ENCODE data around the gene FBXW12.

FBXW12 gene

GRCh38 chr3:48407542-48408099 is 35.6 kb downstream of the FBXW12 start:
- no peak for TF ChIP-seq CTCF (conservative IDR thresholded peaks at IDR 0.05; ENCODE audit: low read depth)
- no peak for DNase-seq (ENCODE audit: low spot score)
- CTCF ChIA-PET = interaction anchor here (1.5 kb wide), 1 partner anchor 28 kb away, joined by 6 read pairs; no protein-coding TSS in a partner anchor
- POLR2A ChIA-PET (ENCODE audit: low non-redundant PET) = no interaction called here
- H3K27ac ChIP-seq = peak overlapping the region; percentile 99

GRCh38 chr3:48408823-48409281 is 36.8 kb downstream of the FBXW12 start:
- DNase-seq (ENCODE audit: low spot score) = no peak
- peak overlapping the region; percentile 99 for H3K27ac ChIP-seq
- no peak for TF ChIP-seq CTCF (conservative IDR thresholded peaks at IDR 0.05; ENCODE audit: low read depth)
- CTCF ChIA-PET = no interaction called here
- POLR2A ChIA-PET (ENCODE audit: low non-redundant PET) = no interaction called here

GRCh38 chr3:48409291-48410201 is 37.5 kb downstream of the FBXW12 start:
- no peak for TF ChIP-seq CTCF (conservative IDR thresholded peaks at IDR 0.05; ENCODE audit: low read depth)
- CTCF ChIA-PET = interaction anchor here (0.6 to 1.2 kb wide), 2 partner anchors 26 to 149 kb away, joined by 3 to 7 read pairs; no protein-coding TSS in a partner anchor
- peak overlapping the region; percentile 99 for H3K27ac ChIP-seq
- DNase-seq (ENCODE audit: low spot score) = no peak
- POLR2A ChIA-PET (ENCODE audit: low non-redundant PET) = no interaction called here

GRCh38 chr3:48410205-48411040 is 38.4 kb downstream of the FBXW12 start:
- no peak for TF ChIP-seq CTCF (conservative IDR thresholded peaks at IDR 0.05; ENCODE audit: low read depth)
- H3K27ac ChIP-seq = peak overlapping the region; percentile 99
- POLR2A ChIA-PET (ENCODE audit: low non-redundant PET) = no interaction called here
- no peak for DNase-seq (ENCODE audit: low spot score)
- CTCF ChIA-PET = interaction anchor here (1.2 kb wide), 1 partner anchor 25 kb away, joined by 7 read pairs; no protein-coding TSS in a partner anchor

GRCh38 chr3:48411041-48411588 is 39.1 kb downstream of the FBXW12 start:
- ChIA-PET POLR2A (ENCODE audit: low non-redundant PET) (no interaction called here), CTCF (interaction anchor here (1.2 kb wide), 1 partner anchor 25 kb away, joined by 7 read pairs; no protein-coding TSS in a partner anchor)
- no peak for TF ChIP-seq CTCF (conservative IDR thresholded peaks at IDR 0.05; ENCODE audit: low read depth)
- peak overlapping the region; percentile 99 for H3K27ac ChIP-seq
- DNase-seq (ENCODE audit: low spot score) = no peak

All from RWPE1 (cell line).